IMR-90 (cell line): ENCODE data around the gene SPATA3. TPM values are rescaled to one million over a fixed set of nuclear protein-coding genes. Genes with fewer than 3 reads are reported as not detected.

Source experiments
- ATAC-seq: fragments of 200-7000 bp; cut with Tn5 transposase; 2 replicates; pipeline ENCODE4 v1.9.1; 2020; ENCODE audit warnings: low read depth, mild to moderate bottlenecking, moderate library complexity
- BruUV-seq: library from RNA; stranded (reverse); fragments of 400-500 nt; replicated peaks from 2 replicates; lab custom pipeline; 2021; lab: Mats Ljungman, UMichigan
- CTCF ChIA-PET: fragments of 300-600 bp; formaldehyde crosslinking; extraction: SDS; loops from one replicate; lab custom pipeline; 2021; ENCODE audit warnings: antibody characterized with exemption; lab: Yijun Ruan, JAX
- POLR2A ChIA-PET: fragments of 300-600 bp; sonication (Branson Sonifier 250); formaldehyde crosslinking; loops from one replicate; lab custom pipeline; 2022; ENCODE audit warnings: antibody characterized with exemption; ENCODE audit not compliant: unreplicated experiment; lab: Charles Lee
- DNase-seq: peaks from one replicate; pipeline ENCODE4 v3.0.0; 2013
- H2AFZ ChIP-seq: replicated peaks from 2 replicates; pipeline ENCODE3; 2013; ENCODE audit warnings: low read length, mild to moderate bottlenecking; ENCODE audit not compliant: poor library complexity
- H2AK5ac ChIP-seq: 2 replicates; pipeline ENCODE4 v1.6.1; 2013; ENCODE audit warnings: low read depth, low read length, inconsistent platforms
- H2AK9ac ChIP-seq: replicated peaks from 2 replicates; pipeline ENCODE3; 2013; ENCODE audit warnings: mild to moderate bottlenecking, low read depth, low read length, moderate library complexity; ENCODE audit not compliant: poor library complexity
- H2BK120ac ChIP-seq: 2 replicates; pipeline ENCODE4 v1.6.1; 2013; ENCODE audit warnings: low read depth, low read length, inconsistent platforms
- H2BK15ac ChIP-seq: 3 replicates; pipeline ENCODE4 v1.6.1; 2013; ENCODE audit warnings: low read depth, low read length, inconsistent platforms
- H2BK20ac ChIP-seq: 2 replicates; pipeline ENCODE4 v1.6.1; 2013; ENCODE audit warnings: low read depth, mild to moderate bottlenecking, inconsistent platforms, low read length, moderate library complexity
- H2BK5ac ChIP-seq: 2 replicates; pipeline ENCODE4 v1.6.1; 2013; ENCODE audit warnings: mild to moderate bottlenecking, low read depth, low read length, inconsistent platforms; ENCODE audit not compliant: poor library complexity, severe bottlenecking
- H3K14ac ChIP-seq: replicated peaks from 2 replicates; pipeline ENCODE4 v1.6.1; 2013; ENCODE audit warnings: low read depth, low read length, inconsistent platforms
- H3K18ac ChIP-seq: 2 replicates; pipeline ENCODE4 v1.6.1; 2013; ENCODE audit warnings: low read depth, low read length, control low read depth
- H3K23ac ChIP-seq: 2 replicates; pipeline ENCODE4 v1.6.1; 2013; ENCODE audit warnings: low read depth, low read length, inconsistent platforms
- H3K27ac ChIP-seq: 2 replicates; pipeline ENCODE4 v1.5.1; 2013; ENCODE audit warnings: mild to moderate bottlenecking, control low read depth, low read length; ENCODE audit not compliant: insufficient read depth
- H3K27me3 ChIP-seq: 2 replicates; pipeline ENCODE4 v1.6.1; 2013; ENCODE audit warnings: low read length; ENCODE audit not compliant: control insufficient read depth, insufficient read depth
- H3K36me3 ChIP-seq: 2 replicates; pipeline ENCODE4 v1.6.1; 2013; ENCODE audit warnings: low read length, mixed read lengths; ENCODE audit not compliant: control insufficient read depth, insufficient read depth
- H3K4ac ChIP-seq: 2 replicates; pipeline ENCODE4 v1.6.1; 2013; ENCODE audit warnings: low read depth, low read length, inconsistent platforms
- H3K4me1 ChIP-seq: 2 replicates; pipeline ENCODE4 v1.6.1; 2013; ENCODE audit warnings: low read length, mixed read lengths; ENCODE audit not compliant: control insufficient read depth, insufficient read depth
- H3K4me2 ChIP-seq: 2 replicates; pipeline ENCODE4 v1.6.1; 2013; ENCODE audit warnings: low read depth, mild to moderate bottlenecking, control low read depth, low read length, moderate library complexity
- H3K4me3 ChIP-seq: 2 replicates; pipeline ENCODE4 v1.5.1; 2013; ENCODE audit warnings: low read depth, mild to moderate bottlenecking, control low read depth, low read length, moderate library complexity; ENCODE audit not compliant: insufficient read depth
- H3K56ac ChIP-seq: 2 replicates; pipeline ENCODE4 v1.6.1; 2013; ENCODE audit warnings: low read length, inconsistent platforms; ENCODE audit not compliant: insufficient read depth; ENCODE audit errors: extremely low read depth
- H3K79me1 ChIP-seq, 2 experiments: 2 replicates each; pipeline ENCODE4 v1.6.1; 2013; ENCODE audit warnings: low read length in 2 of 2, inconsistent platforms in 1 of 2, low read depth in 1 of 2
- H3K9ac ChIP-seq: 2 replicates; pipeline ENCODE4 v1.6.1; 2013; ENCODE audit warnings: low read depth, low read length, control low read depth
- H3K9me1 ChIP-seq: 2 replicates; pipeline ENCODE4 v1.6.1; 2013; ENCODE audit warnings: low read length, inconsistent platforms; ENCODE audit not compliant: insufficient read depth
- H3K9me3 ChIP-seq: 2 replicates; pipeline ENCODE4 v1.6.1; 2013; ENCODE audit warnings: low read length; ENCODE audit not compliant: control insufficient read depth, insufficient read depth
- H4K20me1 ChIP-seq: 2 replicates; pipeline ENCODE4 v1.6.1; 2013; ENCODE audit warnings: low read length, inconsistent platforms; ENCODE audit not compliant: insufficient read depth
- H4K5ac ChIP-seq: 2 replicates; pipeline ENCODE4 v1.6.1; 2013; ENCODE audit warnings: mild to moderate bottlenecking, low read depth, low read length, control low read depth
- H4K8ac ChIP-seq, 2 experiments: 2 replicates each; pipeline ENCODE4 v1.6.1; 2013; ENCODE audit warnings: low read depth in 2 of 2, low read length in 2 of 2, control low read depth in 1 of 2, inconsistent platforms in 1 of 2
- H4K91ac ChIP-seq: 2 replicates; pipeline ENCODE4 v1.6.1; 2013; ENCODE audit warnings: low read depth, low read length, inconsistent platforms; ENCODE audit not compliant: insufficient read depth
- BHLHE40 ChIP-seq: fragments of 150-350 bp; IDR thresholded peaks from 2 replicates; pipeline ENCODE4 v1.6.1; 2016; ENCODE audit warnings: mild to moderate bottlenecking, low read depth, low read length
- CHD1 ChIP-seq: IDR thresholded peaks from 2 replicates; pipeline ENCODE4 v1.6.1; 2012; ENCODE audit warnings: low read depth, low read length, improper control_type of control experiment
- CTCF ChIP-seq: conservative IDR thresholded peaks from 2 replicates; pipeline ENCODE4 v1.5.1; 2012; ENCODE audit warnings: mild to moderate bottlenecking, low read depth, low read length, improper control_type of control experiment
- FOS ChIP-seq: fragments of 150-350 bp; IDR thresholded peaks from 2 replicates; pipeline ENCODE4 v1.6.1; 2016; ENCODE audit warnings: low read depth, low read length
- MXI1 ChIP-seq: IDR thresholded peaks from 2 replicates; pipeline ENCODE4 v1.6.1; 2012; ENCODE audit warnings: low read depth, mild to moderate bottlenecking, low read length, moderate library complexity, borderline replicate concordance
- POLR2A ChIP-seq: IDR thresholded peaks from 2 replicates; pipeline ENCODE4 v1.6.1; 2012; ENCODE audit warnings: mild to moderate bottlenecking, low read depth, low read length
- RAD21 ChIP-seq: IDR thresholded peaks from 2 replicates; pipeline ENCODE4 v1.6.1; 2012; ENCODE audit warnings: low read length, improper control_type of control experiment
- RCOR1 ChIP-seq: IDR thresholded peaks from 2 replicates; pipeline ENCODE4 v1.6.1; 2012; ENCODE audit warnings: mild to moderate bottlenecking, low read length, improper control_type of control experiment; ENCODE audit not compliant: insufficient replicate concordance
- SMC3 ChIP-seq: fragments of 150-350 bp; IDR thresholded peaks from 2 replicates; pipeline ENCODE4 v1.6.1; 2016; ENCODE audit warnings: low read depth, mild to moderate bottlenecking, antibody characterized with exemption, low read length, moderate library complexity
- WGBS, 2 experiments: methylation state at CpG; one replicate each; pipeline versions ENCODE4 v1.1.5 to v1.1.7; 2013; ENCODE audit warnings: missing lambda C conversion rate in 2 of 2; ENCODE audit not compliant: insufficient read length in 1 of 2; ENCODE audit errors: extremely low coverage in 2 of 2; 5-methylcytosine and 5-hydroxymethylcytosine counted together
- dilution Hi-C: fragments of 300-500 bp; cut with HindIII; formaldehyde crosslinking; loops from one replicate; pipeline ENCODE4 v1.14.3; 2018; ENCODE audit warnings: low sequenced_read_pairs; ENCODE audit not compliant: unreplicated experiment
- in situ Hi-C: fragments of 300-500 bp; cut with MboI; formaldehyde crosslinking; loops from 3 replicates; pipeline ENCODE4 v1.14.3; 2019; ENCODE audit warnings: low sequenced_read_pairs, inconsistent platforms, mixed read lengths
- intact Hi-C: fragments of 100-400 bp; cut with micrococcal nuclease; formaldehyde crosslinking; loops from 2 replicates; pipeline ENCODE4 v1.10.0; 2022
- polyA plus RNA-seq, 3 experiments: library from polyadenylated mRNA; depleted of rRNA; stranded (reverse); fragments of >200 nt; gene quantifications; 2 replicates each; pipeline ENCODE4 v1.2.3, GENCODE V29; 2012; ENCODE audit warnings: low replicate concordance in 1 of 3
- total RNA-seq: library from RNA; depleted of rRNA; stranded (reverse); fragments of >200 nt; gene quantifications from 2 replicates; pipeline ENCODE4 v1.2.3, GENCODE V29; 2012

The SPATA3 gene
- total and polyA plus RNA-seq, 2 of the 4 experiments (the other 2 are of a cell fraction), result not detected

GRCh38 chr2:230976671-230977171 is 19.2 kb upstream of the SPATA3 start:
- Histone ChIP-seq H4K20me1 (no peaks in the 10 kb centered on the region), H3K4ac (no peak overlapping the region), H3K14ac (no peak overlapping the region), H3K9me3 (no peaks in the 10 kb centered on the region), H3K27me3 (peaks cover 8% of the 10 kb centered on the region), H3K9me1 (no peaks in the 10 kb centered on the region; the same call in 1 of the 2 replicates), H4K8ac (no peak overlapping the region), H4K5ac (no peak overlapping the region), H2BK15ac (no peak overlapping the region), H3K27ac (no peak overlapping the region), H3K4me3 (no peak overlapping the region), H2AK5ac (no peak overlapping the region), H2BK5ac (no peak overlapping the region), H3K56ac (no peak overlapping the region), H2BK20ac (no peak overlapping the region), H3K9ac (no peak overlapping the region), H3K36me3 (no peaks in the 10 kb centered on the region), H4K91ac (no peak overlapping the region), H3K18ac (no peak overlapping the region), H2BK120ac (no peak overlapping the region), H3K4me1 (0 out of 2 replicates have a peak, but pooled peaks cover 2% of the 10 kb centered on the region), H2AK9ac (no peak overlapping the region), H3K23ac (no peak overlapping the region), H3K79me1 (no peaks in the 10 kb centered on the region), H2AFZ (no peak overlapping the region), H3K4me2 (no peak overlapping the region)
- ChIA-PET POLR2A (no interaction called here), CTCF (no interaction called here)
- intact Hi-C loops (no loop called here), in situ Hi-C loops (no loop called here), dilution Hi-C loops (no loop called here)
- DNase-seq (no peak), ATAC-seq (no peak)
- TF ChIP-seq RCOR1, result no peak
- no peak for TF ChIP-seq MXI1
- no peak for TF ChIP-seq POLR2A
- no peak for TF ChIP-seq FOS
- no peak for TF ChIP-seq CTCF
- no peak for TF ChIP-seq BHLHE40
- TF ChIP-seq SMC3, result no peak
- no peak for TF ChIP-seq RAD21
- TF ChIP-seq CHD1, result no peak
- no TSS peak for BruUV-seq
- no CpG with 5 or more reads among the region's 6 CpGs for WGBS, 2 experiments
